ENCODE measurements around the gene TMEM63B.

TMEM63B gene

DNA sequence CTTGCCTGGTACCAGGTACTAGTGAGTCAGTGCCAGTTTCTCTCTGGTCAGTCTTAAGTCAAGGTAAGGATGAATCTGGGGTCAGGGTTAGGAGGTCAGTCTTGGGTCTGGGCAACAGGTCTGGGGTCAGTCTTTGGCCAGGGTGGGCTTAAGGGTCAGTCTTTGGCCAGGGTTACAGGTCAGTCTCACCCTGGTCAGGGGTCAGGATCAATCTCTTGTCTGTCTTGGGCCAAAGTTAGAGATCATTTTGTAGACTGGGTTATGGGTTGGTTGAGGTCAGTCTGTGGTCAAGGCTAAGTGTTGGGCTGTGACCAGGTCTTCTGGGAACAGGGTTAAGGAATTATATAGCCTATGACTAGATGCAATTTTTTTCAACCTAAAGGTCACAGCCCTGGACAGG is 18.5 kb downstream of the TMEM63B start:
- DNase-seq = no peak

DNA sequence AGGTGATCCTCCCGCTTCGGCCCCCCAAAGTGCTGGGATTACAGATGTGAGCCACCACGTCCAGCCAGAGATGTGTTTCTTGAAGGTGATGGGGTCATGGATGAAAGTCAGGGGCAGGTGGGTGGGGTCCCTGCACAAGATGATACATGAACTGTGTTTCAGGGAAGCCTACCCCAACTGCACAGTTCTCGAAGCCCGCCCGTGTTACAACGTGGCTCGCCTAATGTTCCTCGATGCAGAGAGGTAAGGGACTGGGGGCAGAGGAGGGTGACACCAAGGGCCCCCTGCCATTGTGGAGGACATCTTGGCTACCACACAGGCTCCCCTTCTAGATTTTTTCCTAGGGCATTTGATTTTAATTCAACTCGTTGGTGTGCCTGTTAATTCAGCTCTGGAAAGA is 19.3 kb downstream of the TMEM63B start:
- DNase-seq = no peak

DNA sequence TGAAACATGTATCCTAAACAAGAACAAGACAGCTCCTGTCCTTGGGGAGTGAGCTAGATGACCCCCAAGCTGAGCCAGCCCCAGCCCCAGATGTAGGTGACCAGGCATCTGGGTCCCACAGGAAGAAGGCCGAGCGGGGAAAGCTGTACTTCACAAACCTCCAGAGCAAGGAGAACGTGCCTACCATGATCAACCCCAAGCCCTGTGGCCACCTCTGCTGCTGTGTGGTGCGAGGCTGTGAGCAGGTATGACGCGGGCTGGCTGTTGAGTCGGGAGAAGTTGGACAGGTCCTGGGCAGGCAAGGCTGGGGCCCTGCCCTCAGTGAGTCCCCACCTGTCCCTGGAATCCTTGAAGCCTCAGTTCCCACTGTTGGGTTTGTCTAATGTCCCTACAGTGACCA is 19.9 kb downstream of the TMEM63B start:
- DNase-seq = no peak

DNA sequence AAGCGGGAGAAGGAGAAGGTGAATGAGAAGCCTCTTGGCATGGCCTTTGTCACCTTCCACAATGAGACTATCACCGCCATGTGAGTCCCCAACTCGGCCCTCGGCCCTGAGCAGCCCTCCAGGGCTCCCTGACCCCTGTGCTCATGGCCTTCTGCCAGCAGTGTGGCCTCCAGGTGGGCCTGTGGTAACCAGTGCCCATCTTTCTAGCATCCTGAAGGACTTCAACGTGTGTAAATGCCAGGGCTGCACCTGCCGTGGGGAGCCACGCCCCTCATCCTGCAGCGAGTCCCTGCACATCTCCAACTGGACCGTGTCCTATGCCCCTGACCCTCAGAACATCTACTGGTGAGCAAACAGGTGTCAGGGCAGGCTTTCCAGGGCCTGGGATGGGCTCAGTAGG is 21.0 kb downstream of the TMEM63B start:
- no peak for DNase-seq

DNA sequence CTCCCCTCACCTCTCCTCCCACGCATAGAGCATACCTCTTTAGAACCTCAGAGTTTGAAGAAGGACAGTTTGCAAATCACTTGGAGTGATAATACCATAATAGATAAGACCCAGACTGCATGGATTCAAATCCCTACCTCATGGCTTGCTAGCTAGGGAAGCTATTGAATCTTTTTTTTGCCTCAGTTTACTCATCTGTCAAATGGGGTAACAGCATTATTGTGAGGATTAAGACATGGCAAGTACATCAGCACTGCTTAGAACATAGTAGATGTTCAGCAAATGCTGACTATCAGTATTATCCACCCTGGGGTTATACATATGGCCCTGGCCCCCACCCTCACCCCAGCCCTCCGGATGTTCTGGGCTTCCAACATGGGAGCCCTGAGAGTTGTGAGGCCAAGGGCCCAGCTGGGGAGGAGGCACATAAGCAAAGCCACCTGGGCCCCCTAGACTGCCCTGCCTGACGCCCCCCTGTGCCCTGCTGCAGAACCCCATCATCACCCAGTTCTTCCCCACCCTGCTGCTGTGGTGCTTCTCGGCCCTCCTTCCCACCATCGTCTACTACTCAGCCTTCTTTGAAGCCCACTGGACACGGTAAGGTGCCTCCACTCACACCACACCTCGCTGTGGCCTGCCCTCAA is 22.1 kb downstream of the TMEM63B start:
- DNase-seq = no peak

DNA sequence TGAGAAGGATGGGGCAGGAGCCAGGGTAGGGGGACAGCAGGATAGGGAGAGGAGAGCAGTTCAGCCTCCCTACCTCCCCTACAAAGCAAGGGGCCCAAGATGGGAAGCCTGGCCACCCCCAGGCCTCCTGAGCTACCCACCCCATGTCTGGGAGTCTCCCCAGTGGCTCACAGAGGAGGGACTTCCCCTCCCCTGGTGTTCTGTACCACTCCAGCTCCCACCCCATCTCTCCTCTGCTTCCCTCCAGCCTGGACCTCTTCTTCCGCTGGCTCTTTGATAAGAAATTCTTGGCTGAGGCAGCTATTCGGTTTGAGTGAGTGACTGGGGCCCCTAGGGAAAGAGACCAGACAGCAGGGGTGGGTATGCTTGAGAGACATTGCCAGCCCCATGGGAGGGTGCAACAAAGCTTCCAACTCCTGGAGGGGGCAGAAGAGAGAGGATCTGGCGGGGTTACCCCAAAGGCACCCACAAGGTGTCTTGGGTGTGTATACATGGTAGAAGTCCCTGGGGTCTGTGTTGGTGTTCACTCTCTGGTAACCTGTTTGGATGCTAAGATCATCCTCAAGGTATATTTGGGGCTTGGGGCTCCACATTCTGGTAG is 23.1 kb downstream of the TMEM63B start:
- no peak for DNase-seq

DNA sequence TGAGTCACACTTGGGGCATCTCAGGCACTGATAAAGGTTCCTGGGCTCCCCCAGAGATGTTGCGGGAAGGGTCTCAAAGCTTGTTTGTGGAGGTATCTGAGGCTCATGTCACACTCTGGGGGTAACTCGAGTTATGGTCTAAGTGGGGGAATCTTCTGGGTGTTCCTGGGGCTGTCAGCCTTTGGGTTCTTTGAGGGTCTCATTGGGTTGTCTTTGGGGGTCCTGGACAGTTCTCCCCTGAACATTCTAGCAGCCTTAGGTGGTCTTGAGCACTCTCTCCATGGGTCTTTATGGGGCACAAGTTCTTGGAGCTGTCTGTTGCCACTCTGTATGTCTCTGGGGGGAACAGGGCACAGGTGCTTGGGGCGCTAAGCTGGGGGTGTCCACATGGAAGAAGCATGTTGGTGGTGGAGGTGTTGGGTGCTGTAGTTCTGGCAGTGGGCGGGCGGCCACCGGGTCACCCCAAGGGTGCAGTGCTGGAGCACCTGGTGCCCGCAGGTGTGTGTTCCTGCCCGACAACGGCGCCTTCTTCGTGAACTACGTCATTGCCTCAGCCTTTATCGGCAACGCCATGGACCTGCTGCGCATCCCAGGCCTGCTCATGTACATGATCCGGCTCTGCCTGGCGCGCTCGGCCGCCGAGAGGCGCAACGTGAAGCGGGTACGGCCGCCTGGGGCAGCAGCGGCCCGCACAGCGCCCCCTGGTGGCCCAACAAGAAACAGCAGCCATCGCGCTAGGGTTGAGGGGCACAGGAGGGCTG is 24.2 kb downstream of the TMEM63B start:
- DNase-seq = no peak

DNA sequence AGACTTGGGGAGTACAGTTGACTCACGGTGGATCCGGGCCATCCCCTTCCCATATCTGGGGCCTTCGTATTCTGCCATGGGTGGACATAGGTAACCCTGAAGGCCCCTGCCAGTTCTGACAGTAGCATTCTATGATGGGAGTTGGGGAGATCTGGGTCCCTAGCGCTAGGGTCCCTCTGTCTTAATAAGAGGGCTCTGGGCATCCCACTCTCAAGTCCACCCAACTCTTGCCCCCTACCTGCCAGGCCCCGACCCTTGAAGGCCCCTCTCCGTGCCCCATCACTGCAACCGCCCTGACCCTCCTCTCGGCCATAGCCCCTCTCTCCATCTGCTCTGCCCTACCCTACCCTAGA is 24.7 kb downstream of the TMEM63B start:
- no peak for DNase-seq

DNA sequence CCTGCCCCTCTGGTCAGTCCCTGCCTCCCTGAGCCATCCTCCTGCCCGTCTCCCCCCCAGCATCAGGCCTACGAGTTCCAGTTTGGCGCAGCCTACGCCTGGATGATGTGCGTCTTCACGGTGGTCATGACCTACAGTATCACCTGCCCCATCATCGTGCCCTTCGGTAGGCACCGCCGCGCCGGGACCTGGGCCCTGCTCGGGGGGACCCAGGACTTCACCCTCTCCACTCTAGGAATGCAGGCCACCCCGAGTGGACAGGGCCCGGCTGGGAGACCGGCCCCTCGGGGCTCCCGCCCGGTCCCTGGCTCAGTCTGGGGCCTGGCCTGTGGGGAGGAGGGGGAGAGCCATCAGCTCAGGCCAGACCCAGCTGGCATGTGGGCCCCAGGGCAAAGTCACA is 25.2 kb downstream of the TMEM63B start:
- no peak for DNase-seq

DNA sequence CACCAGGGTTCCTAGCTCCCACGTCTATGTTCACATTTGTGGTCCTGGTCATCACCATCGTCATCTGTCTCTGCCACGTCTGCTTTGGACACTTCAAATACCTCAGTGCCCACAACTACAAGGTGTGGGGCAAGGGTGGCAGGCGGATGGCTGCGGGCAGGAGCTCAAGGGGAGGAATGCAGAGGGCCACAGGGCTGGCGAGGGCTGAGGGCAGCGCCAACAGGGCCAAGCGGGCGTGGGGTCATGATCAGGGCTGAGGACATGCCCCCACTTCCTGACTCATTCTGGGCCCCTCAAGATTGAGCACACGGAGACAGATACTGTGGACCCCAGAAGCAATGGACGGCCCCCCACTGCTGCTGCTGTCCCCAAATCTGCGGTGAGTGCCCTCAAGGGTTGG is 26.7 kb downstream of the TMEM63B start:
- DNase-seq = no peak

DNA sequence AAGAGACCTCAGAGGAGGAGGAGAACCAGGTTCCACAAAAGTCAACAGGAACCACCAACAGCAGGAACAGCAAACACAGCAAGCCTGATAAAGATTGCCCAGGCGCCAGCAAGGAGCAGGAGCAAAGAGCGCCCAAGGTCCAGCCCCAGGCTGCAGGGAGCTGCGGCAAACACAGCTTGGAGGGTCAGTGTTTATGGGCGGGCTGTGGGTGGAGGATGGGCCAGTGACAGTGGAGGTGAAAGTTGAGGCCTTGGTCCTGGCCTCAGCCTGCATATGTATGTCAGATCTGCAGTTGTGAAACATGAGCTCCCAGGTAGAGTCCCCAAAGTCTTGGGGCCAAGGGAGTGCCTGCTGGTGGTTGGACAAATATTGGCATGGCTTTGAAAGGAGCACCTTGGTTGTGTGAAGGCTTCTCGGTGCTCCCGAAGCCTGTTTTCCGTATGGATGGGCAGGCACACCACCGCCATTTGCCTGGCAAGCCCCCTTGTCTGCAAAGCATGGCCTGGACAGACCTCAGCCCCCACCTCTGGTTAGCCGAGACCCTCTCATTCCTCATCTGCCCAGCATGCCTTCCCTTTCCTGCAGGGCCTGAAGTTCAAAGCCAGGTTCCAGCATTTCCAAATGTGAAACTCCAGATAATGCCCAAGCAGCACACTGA is 29.3 kb downstream of the TMEM63B start:
- DNase-seq = no peak

DNA sequence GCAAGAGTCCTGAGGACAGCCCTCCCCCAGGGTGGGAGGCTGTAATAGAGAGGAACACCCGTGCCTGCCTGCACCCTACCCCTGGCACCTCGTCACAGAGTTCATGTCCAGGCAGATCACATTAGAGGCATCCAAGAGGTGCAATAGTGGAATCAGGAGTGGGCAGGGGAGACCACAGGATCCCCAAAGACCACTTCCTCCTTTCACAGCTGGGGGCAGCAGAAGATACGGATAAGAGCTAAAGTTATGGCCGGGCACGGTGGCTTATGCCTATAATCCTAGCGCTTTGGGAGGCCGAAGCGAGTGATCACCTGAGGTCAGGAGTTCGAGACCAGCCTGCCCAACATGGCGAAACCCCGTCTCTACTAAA is 29.8 kb downstream of the TMEM63B start:
- DNase-seq = no peak

DNA sequence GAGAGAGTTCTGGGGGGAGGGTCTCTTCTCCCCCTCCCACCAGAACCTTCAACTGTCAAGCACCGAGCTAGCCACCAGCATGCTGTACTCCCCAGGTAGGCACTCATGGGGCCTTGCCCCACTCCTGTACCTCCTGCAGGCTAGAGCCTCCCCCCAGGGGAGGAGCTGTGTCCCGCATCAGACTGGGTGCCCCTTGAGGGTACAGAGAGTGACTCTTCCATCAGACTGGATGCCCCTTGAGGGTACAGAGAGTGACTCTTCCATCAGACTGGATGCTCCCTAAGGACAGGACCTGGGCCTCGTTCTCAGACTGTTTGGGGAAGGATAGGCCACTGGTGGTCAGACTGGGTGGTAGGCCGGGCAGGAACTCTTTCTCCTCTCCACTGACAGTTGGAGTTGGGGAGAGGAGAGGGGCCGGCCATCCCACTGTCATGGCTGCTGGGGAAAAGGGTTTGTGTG is 31.4 kb downstream of the TMEM63B start, which contains the start of gene CAPN11:
TSS of gene CAPN11 (plus strand) at position 51 of the 459 bp plus-strand sequence. CDS start at position 80, 29 bp downstream.
- no peak for DNase-seq

DNA sequence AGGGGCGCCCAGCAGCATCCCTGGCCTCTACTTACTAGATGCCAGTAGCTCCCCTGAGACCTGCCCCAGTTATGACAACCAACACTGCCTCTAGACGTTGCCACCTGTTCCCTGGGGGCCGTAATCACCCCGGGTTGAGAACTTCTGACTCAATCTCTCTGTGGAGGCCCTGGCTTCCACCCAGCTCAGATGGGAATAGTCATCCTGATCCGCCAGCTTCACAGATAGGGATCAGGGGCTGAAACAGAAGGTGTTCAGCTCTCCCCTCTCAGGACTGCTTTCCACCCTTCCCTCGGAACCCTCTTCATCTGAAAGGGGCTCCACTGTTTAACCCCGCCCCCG is 34.6 kb downstream of the TMEM63B start:
- no peak for DNase-seq

DNA sequence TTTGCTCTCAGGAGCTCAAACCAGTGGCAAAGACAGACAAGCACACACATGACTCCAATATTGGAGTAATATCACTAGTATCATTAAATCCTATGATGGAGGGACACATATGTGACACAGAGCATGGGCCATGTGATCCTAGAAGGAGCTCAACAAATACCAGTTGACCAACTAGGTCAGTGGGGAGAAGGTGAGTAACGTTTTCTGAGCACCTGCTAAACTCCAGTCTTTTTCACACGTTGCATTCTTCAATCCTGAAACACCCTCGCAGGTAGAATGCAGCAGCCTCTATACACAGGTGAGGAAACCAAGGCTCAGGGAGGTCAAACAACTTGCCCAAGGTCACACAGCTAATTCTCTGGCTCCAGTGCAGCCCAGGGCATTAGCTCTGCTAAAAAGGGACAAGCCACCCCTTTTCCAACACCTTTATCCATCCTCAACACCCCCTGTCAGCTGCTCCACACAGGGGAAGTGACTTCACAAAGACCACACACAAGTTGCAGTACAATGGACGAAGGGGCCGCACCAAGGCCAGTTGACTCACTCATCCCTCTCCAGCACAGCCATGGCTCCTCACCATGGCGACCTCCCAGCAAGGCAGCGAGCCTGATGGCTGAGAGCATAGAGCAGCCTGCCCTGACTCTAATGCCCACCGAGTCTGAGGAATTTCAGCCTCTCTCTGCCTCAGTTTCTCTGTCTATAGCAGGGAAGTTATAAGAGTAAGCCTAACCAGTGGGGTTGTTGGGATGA is 35.7 kb downstream of the TMEM63B start:
- DNase-seq = no peak

DNA sequence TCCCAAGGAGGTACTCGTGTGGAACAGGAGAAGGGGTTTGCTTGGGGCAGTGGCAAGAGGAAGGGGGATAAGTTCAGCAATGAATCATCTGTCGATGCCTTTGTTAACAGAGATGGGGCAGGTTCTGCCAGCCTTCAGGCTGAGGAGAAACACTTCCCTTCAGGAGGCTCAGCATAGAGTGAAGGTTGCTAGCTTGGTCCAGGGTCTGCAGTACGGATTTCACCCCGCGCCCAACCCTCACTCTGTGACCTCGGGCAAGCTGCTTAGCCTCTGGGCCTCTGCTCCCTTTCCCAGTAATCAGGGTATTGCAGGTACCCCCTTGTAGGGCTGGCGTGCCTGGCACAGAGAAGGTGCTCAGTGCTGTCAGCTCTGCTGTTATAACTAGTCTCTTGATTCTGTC is 38.8 kb downstream of the TMEM63B start:
- DNase-seq = no peak

DNA sequence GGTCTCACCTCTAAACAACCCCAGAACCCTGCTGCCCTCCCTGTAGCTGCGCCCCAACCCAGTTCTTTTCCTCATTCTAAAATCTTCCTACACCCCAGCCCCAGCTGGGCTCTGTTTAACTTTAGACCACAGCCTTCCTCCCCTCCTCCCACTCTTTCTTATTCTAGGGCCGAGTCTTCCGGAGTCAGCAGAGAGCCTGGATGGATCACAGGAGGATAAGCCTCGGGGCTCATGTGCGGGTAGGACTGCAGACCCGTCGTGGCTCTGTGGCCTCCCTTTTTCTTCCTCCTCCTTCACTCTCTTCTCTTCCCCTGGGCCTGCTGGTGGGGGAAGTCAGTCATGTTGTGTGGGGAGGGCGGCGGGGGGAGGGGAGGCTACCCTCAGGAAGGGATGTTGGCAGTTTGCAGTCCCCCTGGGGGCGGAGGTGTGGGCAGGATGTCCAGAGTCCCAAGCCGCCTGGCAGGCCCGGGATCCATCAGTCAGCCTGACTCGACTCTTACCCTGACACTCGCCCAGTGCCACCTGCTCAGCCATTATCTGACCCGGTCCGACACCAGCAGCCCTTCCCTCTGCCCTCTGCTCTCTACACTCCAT is 39.3 kb downstream of the TMEM63B start:
- no peak for DNase-seq

DNA sequence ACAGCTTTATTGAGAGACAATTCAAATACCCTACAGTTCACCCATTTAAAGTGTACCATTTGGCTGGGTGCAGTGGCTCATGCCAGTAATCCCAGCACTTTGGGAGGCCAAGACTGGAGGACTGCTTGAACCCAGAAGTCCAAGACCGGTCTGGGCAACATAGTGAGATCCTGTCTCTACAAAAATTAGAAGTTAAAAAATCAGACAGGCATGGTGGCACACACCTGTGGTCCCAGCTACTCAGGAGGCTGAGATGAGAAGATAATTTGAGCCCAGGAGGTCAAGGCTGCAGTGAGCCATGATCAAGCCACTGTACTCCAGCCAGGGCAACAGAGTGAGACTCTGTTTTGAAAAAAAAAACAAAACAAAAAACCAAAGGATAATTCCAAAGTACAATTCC is 40.2 kb downstream of the TMEM63B start:
- DNase-seq = no peak

DNA sequence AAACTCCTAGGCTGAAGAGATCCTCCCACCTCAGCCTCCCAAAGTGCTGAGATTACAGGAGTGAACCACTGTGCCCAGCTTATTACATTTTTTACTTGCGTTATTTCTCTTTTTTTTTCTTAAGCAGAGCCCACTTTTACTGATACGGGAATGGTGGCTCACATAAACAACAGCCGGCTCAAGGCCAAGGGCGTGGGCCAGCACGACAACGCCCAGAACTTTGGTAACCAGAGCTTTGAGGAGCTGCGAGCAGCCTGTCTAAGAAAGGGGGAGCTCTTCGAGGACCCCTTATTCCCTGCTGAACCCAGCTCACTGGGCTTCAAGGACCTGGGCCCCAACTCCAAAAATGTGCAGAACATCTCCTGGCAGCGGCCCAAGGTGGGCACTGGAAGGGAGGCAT is 41.8 kb downstream of the TMEM63B start:
- no peak for DNase-seq

DNA sequence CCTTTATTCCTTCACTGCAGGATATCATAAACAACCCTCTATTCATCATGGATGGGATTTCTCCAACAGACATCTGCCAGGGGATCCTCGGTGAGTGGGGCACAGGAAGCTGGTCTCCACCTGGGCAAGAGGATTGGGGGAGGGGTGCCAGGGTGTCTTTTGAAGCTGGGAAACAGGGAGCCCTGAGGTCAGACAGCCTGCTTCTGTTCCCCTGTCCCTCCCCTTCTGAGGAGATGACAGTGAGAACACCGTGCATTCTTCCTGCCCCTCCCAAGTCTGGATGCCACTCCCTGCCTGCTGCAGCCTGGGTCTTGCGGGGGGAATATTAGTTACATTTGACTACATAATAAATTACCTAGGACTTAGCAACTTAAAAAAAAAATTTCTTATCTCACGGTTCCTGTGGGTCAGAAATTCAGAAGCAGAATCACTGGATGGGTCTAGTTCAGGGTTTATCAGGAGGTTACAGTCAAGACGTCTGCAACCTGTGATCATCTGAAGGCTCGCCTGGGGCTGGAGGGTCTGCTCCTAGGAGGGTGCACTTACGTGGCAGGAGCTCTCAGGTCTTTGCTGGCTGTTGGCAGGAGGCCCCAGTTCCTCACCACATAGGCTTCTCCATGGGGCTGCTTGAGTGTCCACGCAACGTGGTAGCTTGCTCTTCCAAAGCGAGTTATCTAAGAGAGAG is 42.7 kb downstream of the TMEM63B start:
- DNase-seq = no peak

DNA sequence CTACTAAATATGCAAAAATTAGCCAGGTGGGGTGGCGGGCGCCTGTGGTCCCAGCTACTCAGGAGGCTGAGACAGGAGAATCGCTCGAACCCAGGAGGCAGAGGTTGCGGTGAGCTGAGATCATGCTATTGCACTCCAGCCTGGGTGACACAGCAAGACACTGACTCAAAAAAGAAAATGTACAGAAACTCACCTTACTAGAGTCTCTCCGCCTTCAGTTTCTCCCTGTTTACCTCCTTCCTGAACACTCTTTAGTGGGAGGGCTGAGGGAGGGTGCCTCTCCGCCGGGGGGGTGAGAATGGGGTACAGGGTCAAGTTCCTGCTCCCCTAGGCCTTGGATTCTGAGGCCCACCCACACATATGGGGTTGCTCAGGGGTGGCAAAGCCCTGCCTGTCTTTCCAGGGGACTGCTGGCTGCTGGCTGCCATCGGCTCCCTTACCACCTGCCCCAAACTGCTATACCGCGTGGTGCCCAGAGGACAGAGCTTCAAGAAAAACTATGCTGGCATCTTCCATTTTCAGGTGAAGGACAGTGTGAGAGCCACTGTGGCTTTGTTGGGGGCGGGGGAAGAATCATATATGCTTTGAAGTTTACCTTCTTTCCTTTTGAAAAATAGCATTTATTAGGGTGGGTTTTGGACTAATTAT is 44.7 kb downstream of the TMEM63B start:
- no peak for DNase-seq
